ENCODE data around the gene ADAT3.

GRCh38 chr19:1942078-1942933 lies 37.1 kb downstream of the ADAT3 start:
- TF ChIP-seq CTCF (IDR thresholded peaks at IDR 0.05; ENCODE audit: borderline replicate concordance, extremely low read depth, low read length, poor library complexity, severe bottlenecking) (peak; percentile 9), EZH2 (IDR thresholded peaks at IDR 0.05; ENCODE audit: borderline replicate concordance, low read depth, low read length, severe bottlenecking) (no peak)
